Measurements from ENCODE around the gene MS4A3. TPM values are rescaled to one million over a fixed set of nuclear protein-coding genes. Genes with fewer than 3 reads are reported as not detected.

Gene MS4A3
- total and polyA plus RNA-seq, 2 experiments from 2014 or later = not detected

DNA sequence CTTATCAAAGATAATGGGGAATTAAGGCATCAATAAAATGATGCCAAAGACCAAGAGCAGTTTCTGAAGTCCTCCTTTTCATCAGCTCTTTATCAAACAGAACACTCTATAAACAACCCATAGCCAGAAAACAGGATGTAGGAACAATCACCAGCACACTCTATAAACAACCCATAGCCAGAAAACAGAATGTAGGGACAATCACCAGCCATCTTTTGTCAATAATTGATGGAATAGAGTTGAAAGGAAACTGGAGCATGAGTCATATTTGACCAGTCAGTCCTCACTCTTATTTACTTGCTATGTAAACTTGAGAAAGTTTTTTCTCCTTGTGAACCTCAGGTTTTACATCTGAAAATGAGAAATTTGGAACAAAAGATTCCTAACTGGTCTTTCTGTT is 42.0 kb downstream of the MS4A3 start:
- Mint-ChIP-seq H3K27ac (no peak overlapping the region), H3K4me1 (peaks cover 5% of the 10 kb centered on the region; the same call in 2 of the 3 replicates), H3K4me3 (no peak overlapping the region), H3K9me3 (no peaks in the 10 kb centered on the region), H3K27me3 (ENCODE audit: insufficient read depth, low read depth, poor library complexity) (no peaks in the 10 kb centered on the region), H3K36me3 (ENCODE audit: low read depth) (no peaks in the 10 kb centered on the region)
- H3K27ac ChIP-seq (ENCODE audit: low read depth) = no peak overlapping the region
- no peak overlapping the region for H3K4me3 ChIP-seq
- H4K20me1 ChIP-seq (replicated peaks; ENCODE audit: insufficient read depth) = no peaks in the 10 kb centered on the region
- DNase-seq (ENCODE audit: low spot score) (no peak), ATAC-seq (no peak)
- no peak overlapping the region for H3K4me2 ChIP-seq
- no peaks in the 10 kb centered on the region for H3K36me3 ChIP-seq (ENCODE audit: insufficient read depth)
- no peaks in the 10 kb centered on the region for H3K79me2 ChIP-seq (replicated peaks; ENCODE audit: insufficient read depth)
- peaks cover 5% of the 10 kb centered on the region for H3K4me1 ChIP-seq (ENCODE audit: insufficient read depth)
- TF ChIP-seq JUNB (IDR thresholded peaks at IDR 0.05; ENCODE audit: unreplicated experiment) = no peak
- TF ChIP-seq, protein P1, sequence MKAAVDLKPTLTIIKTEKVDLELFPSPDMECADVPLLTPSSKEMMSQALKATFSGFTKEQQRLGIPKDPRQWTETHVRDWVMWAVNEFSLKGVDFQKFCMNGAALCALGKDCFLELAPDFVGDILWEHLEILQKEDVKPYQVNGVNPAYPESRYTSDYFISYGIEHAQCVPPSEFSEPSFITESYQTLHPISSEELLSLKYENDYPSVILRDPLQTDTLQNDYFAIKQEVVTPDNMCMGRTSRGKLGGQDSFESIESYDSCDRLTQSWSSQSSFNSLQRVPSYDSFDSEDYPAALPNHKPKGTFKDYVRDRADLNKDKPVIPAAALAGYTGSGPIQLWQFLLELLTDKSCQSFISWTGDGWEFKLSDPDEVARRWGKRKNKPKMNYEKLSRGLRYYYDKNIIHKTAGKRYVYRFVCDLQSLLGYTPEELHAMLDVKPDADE (IDR thresholded peaks at IDR 0.05) = no peak
- TF ChIP-seq EZH2phosphoT487 (IDR thresholded peaks at IDR 0.05; ENCODE audit: unreplicated experiment) = no peak
- no peak for TF ChIP-seq STAT1 (IDR thresholded peaks at IDR 0.05; ENCODE audit: unreplicated experiment)
- no peak for TF ChIP-seq ZNF331 (CRISPR knock-in tag; IDR thresholded peaks at IDR 0.05; ENCODE audit: low read depth)
- TF ChIP-seq NANOG (IDR thresholded peaks at IDR 0.05; ENCODE audit: borderline replicate concordance) = no peak
- TF ChIP-seq, protein P2, sequence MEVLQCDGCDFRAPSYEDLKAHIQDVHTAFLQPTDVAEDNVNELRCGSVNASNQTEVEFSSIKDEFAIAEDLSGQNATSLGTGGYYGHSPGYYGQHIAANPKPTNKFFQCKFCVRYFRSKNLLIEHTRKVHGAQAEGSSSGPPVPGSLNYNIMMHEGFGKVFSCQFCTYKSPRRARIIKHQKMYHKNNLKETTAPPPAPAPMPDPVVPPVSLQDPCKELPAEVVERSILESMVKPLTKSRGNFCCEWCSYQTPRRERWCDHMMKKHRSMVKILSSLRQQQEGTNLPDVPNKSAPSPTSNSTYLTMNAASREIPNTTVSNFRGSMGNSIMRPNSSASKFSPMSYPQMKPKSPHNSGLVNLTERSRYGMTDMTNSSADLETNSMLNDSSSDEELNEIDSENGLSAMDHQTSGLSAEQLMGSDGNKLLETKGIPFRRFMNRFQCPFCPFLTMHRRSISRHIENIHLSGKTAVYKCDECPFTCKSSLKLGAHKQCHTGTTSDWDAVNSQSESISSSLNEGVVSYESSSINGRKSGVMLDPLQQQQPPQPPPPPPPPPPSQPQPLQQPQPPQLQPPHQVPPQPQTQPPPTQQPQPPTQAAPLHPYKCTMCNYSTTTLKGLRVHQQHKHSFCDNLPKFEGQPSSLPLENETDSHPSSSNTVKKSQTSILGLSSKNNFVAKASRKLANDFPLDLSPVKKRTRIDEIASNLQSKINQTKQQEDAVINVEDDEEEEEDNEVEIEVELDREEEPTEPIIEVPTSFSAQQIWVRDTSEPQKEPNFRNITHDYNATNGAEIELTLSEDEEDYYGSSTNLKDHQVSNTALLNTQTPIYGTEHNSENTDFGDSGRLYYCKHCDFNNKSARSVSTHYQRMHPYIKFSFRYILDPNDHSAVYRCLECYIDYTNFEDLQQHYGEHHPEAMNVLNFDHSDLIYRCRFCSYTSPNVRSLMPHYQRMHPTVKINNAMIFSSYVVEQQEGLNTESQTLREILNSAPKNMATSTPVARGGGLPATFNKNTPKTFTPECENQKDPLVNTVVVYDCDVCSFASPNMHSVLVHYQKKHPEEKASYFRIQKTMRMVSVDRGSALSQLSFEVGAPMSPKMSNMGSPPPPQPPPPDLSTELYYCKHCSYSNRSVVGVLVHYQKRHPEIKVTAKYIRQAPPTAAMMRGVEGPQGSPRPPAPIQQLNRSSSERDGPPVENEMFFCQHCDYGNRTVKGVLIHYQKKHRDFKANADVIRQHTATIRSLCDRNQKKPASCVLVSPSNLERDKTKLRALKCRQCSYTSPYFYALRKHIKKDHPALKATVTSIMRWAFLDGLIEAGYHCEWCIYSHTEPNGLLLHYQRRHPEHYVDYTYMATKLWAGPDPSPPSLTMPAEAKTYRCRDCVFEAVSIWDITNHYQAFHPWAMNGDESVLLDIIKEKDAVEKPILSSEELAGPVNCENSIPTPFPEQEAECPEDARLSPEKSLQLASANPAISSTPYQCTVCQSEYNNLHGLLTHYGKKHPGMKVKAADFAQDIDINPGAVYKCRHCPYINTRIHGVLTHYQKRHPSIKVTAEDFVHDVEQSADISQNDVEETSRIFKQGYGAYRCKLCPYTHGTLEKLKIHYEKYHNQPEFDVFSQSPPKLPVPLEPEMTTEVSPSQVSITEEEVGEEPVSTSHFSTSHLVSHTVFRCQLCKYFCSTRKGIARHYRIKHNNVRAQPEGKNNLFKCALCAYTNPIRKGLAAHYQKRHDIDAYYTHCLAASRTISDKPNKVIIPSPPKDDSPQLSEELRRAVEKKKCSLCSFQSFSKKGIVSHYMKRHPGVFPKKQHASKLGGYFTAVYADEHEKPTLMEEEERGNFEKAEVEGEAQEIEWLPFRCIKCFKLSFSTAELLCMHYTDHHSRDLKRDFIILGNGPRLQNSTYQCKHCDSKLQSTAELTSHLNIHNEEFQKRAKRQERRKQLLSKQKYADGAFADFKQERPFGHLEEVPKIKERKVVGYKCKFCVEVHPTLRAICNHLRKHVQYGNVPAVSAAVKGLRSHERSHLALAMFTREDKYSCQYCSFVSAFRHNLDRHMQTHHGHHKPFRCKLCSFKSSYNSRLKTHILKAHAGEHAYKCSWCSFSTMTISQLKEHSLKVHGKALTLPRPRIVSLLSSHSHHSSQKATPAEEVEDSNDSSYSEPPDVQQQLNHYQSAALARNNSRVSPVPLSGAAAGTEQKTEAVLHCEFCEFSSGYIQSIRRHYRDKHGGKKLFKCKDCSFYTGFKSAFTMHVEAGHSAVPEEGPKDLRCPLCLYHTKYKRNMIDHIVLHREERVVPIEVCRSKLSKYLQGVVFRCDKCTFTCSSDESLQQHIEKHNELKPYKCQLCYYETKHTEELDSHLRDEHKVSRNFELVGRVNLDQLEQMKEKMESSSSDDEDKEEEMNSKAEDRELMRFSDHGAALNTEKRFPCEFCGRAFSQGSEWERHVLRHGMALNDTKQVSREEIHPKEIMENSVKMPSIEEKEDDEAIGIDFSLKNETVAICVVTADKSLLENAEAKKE (CRISPR knock-in tag; IDR thresholded peaks at IDR 0.05) = no peak
- TF ChIP-seq CREB1 (CRISPR knock-in tag; IDR thresholded peaks at IDR 0.05; ENCODE audit: low read depth) = no peak
- TF ChIP-seq POLR2AphosphoS5 (IDR thresholded peaks at IDR 0.05; ENCODE audit: low read depth) = no peak
- TF ChIP-seq, protein P3, sequence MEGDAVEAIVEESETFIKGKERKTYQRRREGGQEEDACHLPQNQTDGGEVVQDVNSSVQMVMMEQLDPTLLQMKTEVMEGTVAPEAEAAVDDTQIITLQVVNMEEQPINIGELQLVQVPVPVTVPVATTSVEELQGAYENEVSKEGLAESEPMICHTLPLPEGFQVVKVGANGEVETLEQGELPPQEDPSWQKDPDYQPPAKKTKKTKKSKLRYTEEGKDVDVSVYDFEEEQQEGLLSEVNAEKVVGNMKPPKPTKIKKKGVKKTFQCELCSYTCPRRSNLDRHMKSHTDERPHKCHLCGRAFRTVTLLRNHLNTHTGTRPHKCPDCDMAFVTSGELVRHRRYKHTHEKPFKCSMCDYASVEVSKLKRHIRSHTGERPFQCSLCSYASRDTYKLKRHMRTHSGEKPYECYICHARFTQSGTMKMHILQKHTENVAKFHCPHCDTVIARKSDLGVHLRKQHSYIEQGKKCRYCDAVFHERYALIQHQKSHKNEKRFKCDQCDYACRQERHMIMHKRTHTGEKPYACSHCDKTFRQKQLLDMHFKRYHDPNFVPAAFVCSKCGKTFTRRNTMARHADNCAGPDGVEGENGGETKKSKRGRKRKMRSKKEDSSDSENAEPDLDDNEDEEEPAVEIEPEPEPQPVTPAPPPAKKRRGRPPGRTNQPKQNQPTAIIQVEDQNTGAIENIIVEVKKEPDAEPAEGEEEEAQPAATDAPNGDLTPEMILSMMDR (conservative IDR thresholded peaks at IDR 0.05; ENCODE audit: low read depth in 2 of 2) = no peak
- no peak for TF ChIP-seq ZNF114 (CRISPR knock-in tag; IDR thresholded peaks at IDR 0.05)
- TF ChIP-seq EZH2 (IDR thresholded peaks at IDR 0.05; ENCODE audit: low read depth, unreplicated experiment) = no peak
- TF ChIP-seq, protein P4, sequence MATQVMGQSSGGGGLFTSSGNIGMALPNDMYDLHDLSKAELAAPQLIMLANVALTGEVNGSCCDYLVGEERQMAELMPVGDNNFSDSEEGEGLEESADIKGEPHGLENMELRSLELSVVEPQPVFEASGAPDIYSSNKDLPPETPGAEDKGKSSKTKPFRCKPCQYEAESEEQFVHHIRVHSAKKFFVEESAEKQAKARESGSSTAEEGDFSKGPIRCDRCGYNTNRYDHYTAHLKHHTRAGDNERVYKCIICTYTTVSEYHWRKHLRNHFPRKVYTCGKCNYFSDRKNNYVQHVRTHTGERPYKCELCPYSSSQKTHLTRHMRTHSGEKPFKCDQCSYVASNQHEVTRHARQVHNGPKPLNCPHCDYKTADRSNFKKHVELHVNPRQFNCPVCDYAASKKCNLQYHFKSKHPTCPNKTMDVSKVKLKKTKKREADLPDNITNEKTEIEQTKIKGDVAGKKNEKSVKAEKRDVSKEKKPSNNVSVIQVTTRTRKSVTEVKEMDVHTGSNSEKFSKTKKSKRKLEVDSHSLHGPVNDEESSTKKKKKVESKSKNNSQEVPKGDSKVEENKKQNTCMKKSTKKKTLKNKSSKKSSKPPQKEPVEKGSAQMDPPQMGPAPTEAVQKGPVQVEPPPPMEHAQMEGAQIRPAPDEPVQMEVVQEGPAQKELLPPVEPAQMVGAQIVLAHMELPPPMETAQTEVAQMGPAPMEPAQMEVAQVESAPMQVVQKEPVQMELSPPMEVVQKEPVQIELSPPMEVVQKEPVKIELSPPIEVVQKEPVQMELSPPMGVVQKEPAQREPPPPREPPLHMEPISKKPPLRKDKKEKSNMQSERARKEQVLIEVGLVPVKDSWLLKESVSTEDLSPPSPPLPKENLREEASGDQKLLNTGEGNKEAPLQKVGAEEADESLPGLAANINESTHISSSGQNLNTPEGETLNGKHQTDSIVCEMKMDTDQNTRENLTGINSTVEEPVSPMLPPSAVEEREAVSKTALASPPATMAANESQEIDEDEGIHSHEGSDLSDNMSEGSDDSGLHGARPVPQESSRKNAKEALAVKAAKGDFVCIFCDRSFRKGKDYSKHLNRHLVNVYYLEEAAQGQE (IDR thresholded peaks at IDR 0.05; ENCODE audit: unreplicated experiment) = no peak
- H2AFZ ChIP-seq = no peak overlapping the region
- H3K27me3 ChIP-seq (ENCODE audit: insufficient read depth) = no peaks in the 10 kb centered on the region
- no peaks in the 10 kb centered on the region for H3F3A ChIP-seq (replicated peaks; ENCODE audit: low read depth)
- H3K9me2 ChIP-seq (ENCODE audit: insufficient read depth) = no peaks in the 10 kb centered on the region

All from GM23338 (cell line).